ENCODE measurements around the gene VPS29.
"Not testable (repeated sequence)": the region's sequence is repeated elsewhere in the genome, so short reads cannot be mapped to it uniquely, and the experiment has no call there.

Gene VPS29

DNA sequence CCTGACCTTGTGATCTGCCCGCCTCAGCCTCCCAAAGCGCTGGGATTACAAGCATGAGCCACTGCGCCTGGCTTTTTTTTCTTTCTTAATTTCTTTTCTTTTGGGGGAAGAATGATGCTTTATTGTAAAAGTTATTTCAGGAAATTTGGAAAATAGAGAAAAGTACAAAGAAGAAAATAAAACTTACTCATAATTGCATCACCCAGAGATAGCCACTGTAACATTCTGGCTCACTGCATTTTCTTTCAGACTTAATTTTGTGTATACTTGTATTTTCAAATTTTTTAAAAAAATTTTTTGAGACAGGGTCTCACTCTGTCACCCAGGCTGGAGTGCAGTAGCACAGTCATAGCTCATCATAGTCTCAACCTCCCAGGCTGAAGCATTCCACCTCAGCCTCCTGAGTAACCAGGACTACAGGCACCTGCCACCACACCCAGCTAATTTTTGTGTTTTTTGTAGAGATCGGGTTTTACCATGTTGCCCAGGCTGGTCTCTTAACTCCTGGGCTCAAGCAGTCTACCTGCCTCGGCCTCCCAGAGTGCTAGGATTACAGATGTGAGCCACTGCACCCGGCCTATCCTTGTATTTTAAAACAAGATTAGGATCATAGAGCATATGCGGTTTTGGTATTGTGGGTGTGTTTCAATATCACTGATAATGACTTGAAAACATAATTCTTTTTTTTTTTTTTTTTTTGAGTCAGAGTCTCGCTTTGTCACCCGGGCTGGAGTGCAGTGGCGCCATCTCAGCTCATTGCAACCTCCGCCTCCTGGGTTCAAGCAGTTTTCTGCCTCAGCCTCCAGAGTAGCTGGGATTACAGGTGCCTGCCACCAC lies 19.2 kb upstream of the VPS29 start:
- DNase-seq, result not testable (repeated sequence)

DNA sequence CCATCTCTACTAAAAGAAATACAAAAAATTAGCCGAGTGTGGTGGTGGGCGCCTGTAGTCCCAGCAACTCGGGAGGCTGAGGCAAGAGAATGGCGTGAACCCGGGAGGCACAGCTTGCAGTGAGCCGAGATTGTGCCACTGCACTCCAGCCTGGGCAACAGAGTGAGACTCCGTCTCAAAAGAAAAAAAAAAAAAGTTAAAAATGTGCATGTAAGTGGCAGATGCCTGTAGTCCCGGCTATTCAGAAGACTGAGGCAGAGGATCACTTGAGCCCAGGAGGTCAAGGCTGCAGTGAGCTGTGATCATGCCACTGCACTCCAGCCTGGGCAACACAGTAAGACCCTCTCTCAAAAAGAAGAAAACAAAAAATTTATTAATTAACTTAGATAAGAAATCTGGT lies 16.1 kb upstream of the VPS29 start:
- not testable (repeated sequence) for DNase-seq

DNA sequence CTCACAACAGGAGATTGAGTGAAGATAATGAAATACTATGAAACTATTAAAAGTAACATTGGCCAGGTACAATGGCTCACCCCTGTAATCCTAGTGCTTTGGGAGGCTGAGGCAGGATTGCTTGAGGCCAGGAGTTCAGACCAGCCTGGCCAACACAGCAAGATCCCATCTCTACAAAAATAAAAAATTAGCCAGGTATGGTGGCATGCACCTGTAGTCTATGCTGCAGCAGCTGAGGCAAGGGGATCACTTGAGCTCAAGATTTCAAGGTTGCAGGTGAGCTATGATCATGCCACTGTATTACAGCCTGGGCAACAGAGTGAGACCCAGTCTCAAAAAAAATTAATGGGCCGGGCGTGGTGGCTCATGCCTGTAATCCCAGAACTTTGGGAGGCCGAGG lies 15.1 kb upstream of the VPS29 start:
- DNase-seq, result no peak

DNA sequence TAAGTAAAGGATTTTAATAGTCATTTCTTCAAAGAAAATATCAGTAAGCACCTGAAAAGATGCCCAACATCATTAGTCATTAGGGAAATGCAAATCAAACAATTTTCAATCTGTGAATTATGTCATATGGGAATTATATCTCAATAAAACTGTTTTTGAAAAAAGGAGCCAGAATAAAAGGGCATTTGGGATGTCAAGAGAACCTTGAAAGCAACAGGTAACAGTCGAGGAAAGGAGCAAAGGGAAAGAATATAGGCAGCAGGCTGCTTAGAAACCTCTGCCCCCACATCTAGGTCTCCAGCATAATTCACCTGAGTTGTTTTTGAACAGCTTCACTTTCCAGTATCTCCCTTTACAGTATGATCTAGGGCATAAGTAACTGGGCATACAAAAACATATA lies 12.5 kb upstream of the VPS29 start:
- DNase-seq, result no peak

DNA sequence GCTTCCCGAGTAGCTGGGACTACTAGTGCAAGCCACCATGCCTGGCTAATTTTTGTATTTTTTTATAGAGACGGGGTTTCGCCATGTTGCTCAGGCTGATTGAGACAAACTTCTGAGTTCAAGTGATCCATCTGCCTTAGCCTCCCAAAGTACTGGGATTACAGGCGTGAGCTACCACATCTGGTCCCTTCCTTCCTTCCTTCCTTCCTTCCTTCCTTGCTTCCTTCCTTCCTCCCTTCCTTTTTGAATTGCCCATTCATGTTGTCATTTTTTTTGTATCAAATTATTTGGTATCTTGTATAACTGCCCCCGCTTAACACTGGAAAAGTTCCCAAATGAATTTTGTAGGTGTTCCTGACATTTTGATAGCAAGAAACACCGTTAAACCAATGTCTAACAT lies 11.9 kb upstream of the VPS29 start:
- DNase-seq, result no peak

DNA sequence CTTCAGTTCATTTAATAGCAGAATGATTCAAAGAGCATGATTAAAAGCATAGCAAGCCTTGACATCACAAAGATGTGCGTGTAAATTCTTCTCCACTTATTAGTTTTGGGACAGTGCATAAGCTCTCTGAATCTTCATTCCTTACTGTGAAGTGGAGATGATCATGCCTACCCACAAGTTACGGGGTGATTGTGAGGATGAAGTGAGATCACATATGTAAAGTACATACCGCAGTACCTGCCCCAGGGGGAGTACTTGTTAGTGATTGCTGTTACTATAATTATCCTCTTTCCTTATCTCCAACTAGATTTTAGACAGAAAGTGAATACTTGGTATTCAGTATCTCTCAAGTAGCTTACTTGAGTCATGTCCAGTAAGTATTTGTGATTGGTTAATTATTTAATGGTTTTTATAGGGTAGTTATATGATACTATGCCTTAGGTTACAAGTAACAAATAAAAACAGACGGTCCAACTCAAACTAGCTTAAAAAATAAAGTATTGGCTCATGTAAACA lies 6.2 kb upstream of the VPS29 start:
- no peak for DNase-seq

DNA sequence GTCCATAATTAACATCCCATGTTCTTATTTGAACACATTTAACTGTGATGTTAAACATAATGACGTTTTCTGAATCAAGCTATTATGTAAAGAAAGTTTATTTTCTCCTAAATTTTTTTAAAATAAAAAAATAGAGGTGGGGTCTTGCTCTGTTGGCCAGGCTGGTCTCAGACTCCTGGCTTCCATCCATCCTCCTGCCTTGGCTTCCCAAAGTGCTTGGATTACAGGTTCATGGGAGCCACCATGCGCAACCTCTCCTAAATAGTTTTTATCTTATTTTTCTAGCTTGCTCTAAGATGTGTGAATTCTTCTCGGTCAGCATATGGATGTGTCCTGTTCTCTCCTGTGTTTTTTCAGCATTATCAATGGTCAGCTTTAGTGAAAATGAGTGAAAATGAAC lies 3.4 kb upstream of the VPS29 start:
- no peak for DNase-seq

DNA sequence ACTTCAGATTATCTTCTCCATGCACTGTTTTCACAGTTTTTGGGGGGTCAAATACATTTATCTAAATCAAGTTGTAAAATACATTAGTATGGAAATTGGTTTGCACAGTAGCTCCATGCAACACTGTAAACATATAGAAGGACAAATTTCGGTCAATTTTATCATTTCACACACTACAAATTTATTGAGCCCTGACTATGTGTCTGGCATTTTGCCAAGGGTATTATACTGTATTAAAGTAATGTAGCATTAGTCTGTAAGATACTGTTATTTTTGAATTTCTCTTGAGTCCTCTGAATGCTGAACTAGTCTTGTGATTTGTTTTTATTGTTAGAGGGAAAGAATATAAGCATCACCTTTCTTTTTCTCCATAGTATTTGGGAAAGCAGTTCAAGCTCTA lies 1.5 kb upstream of the VPS29 start:
- no peak for DNase-seq

DNA sequence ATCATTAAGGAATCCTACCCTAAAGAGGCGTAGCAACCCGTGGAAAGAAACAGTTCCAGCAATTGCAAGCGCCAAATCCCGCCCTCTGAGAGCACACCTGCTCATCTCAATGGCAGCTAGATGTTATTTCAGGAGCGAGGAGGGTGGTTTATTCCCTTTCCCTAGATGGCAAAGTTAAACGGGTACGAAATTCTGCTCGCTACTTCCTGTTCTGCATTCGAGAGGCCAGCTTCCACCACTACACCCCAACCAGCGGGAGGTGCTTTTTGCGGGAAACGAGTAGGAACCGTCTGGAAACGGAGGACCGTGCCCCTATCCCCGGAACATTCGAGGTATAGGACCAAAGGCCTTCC lies 536 bp downstream of the VPS29 start:
- DNase-seq, result peak; percentile 21

DNA sequence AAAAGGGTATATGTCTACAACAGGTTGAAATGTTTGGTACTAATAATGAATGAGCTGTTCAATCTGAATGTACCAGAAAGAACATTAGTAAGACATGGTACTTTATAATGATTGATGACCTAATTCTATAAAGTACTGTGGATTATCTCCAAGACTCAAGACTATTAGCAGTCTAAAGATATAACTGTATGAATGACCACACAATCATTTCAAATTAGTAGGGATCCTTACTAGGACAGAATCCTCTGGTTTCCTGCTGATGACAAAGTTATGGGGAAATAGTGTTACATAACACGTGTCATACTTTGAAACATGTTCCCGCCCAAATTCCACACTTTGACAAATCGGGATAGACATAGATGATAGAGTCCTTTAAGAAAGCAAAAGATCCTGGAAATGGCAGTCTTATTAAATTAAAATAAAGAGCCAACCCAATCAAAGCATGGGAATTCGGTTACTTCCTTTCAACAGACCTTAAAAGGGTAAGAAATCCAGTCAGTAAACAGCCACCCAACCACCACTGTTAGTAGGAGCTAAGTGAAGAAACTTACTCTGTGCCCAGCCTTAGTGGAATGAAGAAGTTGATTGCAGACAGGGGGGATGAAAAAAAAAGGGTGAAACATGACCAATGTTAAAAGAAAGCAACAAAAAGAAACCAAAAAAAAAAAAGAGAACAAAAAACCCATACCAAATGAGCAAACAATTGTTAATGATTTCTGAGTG lies 2.8 kb downstream of the VPS29 start:
- no peak for DNase-seq

DNA sequence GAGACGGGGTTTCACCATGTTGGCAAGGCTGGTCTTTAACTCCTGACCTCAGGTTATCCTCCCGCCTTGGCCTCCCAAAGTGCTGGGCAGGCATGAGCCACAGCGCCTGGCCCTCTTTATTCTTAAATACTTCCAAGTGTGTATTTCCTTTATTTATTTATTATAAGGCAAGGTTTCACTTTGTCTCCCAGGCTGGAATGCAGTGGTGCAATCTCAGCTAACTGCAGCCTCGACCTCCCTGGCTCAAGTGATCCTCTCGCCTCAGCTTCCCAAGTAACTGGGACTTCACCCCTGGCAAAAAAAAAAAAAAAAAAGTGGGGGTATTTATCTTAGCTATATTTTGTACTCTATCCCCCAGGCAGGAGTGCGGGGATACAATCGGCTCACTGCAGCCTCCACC lies 26.5 kb downstream of the VPS29 start:
- no peak for DNase-seq

DNA sequence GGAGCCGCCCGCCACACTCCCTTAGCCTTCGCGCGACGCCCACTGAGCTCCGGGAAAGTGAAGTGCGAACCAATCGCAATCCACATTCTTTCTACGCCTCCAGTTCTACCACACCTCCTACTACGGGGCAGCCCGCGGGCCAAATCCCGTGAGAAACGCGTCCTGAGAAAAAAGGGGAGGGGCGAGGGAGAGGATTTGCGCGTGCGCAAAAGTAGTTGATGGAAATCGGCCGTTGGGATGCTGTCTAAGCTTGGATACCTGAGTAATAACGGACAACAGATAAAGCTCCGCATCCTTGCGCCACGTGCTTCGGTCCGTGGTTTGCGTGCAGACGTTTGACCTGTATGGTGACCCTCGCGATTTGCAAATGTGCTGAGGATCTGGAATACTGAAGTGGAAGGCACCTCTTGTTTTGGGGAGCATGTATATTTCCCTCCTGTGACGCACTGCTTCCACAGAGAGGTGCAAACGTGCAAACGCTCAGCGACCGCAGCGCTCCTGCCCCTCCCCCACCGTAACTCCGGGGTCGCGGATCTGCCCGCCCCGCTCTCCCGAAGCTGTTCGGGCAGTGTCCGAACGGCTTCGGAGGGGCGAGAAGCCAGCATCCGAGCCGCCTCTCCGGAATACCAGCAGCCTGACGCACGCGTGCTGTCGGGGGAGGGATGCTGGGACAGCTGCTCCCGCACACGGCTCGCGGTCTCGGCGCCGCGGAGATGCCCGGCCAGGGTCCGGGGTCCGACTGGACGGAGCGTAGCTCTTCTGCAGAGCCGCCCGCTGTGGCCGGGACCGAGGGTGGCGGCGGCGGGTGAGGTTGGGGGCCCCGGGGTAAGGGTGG lies 33.5 kb downstream of the VPS29 start, which contains the start of the genes FAM216A and GPN3:
Gene FAM216A, plus strand, starts transcription at position 632 of the 835 bp plus-strand sequence. Its CDS starts 31 bp downstream, at position 663.
Gene GPN3, minus strand, starts transcription at position 44 of the 835 bp plus-strand sequence. CDS start 54 bp downstream, outside the sequence.
- peak; percentile 98 for DNase-seq

DNA sequence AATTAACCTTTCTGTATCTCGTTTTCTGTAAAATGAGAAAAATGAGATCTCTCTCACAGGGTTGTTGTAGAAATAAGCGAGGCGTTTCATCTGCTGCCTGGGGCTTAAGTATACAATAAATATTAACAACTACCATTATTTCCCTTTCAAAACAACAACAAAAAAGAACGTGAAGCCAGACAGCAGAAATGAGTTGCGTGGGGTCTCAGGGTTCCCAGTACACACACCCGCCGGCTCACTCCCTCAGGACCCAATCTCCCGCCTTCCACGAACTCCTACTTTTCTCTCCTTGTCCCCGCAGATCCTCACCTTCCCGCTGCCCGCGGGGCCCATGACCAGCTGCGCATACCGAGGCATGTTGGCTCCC lies 34.1 kb downstream of the VPS29 start:
- no peak for DNase-seq

DNA sequence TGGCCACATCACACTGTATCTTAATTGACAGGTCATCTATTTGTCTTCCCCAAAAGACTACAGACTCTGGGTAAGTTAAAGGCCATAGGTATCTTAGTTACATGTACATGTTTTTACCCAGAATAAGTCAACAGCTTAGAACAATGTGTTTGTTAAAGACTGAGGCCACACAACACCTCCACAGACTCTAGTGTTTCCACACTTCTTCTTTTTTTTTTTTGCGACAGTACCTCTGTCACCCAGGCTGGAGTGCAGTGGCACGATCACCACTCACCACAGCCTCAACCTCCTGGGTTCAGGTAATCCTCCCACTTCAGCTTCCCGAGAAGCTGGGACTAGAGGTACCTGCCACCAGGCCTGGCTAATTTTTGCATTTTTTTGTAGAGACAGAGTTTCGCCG lies 35.1 kb downstream of the VPS29 start:
- no peak for DNase-seq

DNA sequence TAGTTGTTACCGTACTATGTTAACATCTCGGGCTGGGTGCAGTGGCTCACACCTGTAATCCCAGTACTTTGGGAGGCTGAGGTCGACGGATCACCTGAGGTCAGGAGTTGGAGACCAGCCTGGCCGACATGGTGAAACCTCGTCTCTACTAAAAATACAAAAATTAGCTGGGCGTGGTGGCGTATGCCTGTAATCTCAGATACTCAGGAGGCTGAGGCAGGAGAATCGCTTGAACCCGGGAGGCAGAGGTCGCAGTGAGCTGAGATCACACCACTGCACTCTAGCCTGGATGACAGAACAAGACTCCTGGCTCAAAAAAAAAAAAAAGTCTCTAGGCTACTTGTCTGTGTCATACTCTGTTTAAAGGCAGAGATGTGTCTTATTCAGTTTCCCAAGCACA lies 36.1 kb downstream of the VPS29 start:
- not testable (repeated sequence) for DNase-seq

DNA sequence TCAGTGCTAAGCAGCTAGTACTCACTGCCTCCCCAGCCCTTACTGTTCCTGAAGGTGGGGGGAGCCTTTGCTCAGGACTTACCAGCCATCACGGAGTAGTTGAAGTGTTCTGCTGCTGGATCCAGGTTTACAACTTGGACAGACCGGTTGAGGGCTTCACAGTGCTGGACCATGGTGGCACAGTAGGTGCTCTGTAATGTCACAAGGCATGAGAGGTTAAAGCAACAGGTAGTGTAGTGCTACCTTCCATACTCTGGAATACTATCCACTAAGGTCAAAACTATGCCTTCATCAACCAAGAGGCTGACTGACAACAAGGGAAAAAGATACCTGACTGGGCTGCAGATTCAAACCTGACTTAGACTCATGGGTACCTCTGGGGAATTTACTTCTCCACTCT lies 36.9 kb downstream of the VPS29 start:
- DNase-seq, result no peak

DNA sequence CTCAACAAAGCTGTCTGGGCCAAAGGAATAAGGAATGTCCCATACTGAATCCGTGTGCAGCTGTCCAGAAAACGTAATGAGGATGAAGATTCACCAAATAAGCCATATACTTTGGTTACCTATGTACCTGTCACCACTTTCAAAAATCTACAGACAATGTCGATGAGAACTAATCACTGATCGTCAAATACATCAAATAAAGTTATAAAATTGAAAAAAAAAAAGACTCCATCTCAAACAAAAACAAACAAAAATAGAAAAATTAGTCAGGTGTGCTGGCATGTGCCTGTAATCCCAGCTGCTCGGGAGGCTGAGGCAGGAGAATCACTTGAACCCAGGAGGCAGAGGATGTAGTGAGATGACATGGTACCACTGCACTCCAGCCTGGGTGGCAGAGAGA lies 40.7 kb downstream of the VPS29 start:
- not testable (repeated sequence) for DNase-seq

DNA sequence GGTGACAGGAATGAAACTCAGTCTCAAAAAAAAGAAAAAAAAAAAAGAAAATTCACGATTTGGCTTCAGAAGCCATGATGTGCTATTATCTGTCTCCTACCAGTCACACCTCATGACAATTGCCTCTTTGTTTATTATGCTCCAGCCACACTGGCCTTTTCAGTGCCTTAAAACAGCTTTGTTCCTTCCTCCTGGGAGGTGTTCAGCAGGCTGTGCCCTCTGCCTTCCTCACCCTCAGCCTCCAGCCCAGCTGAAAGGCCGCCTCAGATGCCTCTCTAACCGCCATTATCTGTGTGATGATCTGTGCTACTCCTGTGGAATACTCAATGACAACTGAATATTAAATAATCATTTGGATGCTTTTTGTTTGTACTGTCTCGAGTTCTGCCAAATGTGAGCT lies 43.2 kb downstream of the VPS29 start:
- no peak for DNase-seq

DNA sequence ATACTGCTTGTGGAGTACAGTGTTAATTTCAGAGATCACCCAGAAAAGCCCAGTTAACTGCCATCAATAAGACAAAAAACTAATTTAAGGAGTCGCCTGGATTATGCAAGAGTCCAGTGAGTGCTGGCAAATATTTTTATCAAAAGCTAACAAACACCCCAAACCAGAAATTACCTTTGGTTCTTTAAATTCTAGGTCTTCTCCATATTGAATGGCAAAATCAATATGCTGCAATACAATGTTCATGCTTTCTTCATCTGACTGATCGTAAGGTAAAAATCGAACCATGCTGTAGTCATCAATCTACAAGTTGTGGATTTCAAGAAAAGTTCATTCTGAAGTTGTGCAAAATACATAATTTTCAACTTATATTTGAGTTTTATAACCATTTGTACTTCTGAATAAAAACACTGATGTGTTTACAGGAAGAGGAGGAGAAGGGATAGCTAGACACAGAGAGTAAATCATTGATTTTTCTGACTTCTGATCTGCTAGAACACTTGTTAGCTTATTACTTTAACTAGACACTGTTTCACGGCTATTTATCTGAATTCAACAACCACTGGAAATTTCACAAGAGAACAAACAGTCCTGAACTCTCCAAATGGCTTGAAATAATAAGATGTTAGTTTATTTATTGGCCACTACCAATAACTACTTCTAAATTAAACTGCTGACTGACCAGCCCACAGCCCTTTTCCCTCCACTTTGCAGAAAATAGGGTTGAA lies 48.2 kb downstream of the VPS29 start:
- DNase-seq, result no peak

DNA sequence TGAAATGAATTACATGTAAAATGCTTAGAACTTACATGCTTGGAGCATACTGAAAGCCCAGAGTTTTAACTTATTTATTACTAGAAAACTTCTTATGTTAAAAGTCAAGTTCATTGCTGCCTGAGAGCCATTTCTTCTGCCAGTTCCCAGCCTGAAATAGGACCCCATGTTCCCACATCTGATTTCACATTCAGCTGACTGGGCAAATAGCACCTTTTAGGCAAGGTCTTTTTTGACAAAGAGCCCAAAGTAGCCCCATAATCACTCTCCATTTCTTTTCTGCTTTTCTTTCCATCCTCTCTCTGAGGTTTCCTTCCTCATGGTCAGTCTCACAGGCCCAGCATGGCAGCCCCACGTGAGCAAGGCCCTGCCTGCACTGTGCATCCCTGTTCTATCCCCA lies 50.6 kb downstream of the VPS29 start:
- no peak for DNase-seq

DNA sequence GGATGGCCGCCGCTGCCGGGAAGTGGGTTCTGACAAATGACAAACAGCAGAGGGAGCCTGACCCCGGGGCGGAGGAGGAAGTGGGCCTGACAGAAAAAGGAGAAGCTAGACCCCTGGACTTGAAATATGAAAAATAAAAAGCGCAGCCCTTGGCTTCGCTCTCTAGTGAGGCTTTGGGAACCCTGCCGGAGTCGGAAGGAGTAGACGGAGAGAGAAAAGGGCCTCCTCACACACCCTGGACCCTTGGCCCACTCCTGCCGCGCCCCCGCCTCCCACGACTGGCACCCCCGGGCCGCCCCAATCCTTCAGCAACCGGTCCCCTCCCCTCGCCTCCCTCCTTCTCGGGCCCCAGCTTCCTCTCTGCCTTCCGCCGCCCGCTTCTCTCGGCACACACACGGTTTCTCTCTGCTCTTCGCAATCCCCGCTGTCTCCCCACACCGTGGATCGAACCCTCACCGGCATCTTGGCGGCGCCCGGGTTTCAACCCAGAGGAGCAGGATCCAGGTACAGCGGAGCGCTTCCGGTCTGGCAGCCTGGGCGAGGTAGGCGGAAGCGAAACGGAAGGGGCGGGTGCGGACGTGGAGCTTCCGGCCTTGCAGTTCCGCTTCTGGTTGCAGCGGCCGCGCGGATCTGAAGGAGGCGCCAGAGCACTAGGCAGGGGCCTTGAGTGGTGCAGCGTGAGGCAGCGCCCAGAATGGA lies 52.0 kb downstream of the VPS29 start, which contains the start of gene ARPC3:
Gene ARPC3, minus strand, starts transcription at position 539 of the 699 bp plus-strand sequence. Its CDS starts 77 bp downstream, at position 462.
- DNase-seq, result peak; percentile 94

DNA sequence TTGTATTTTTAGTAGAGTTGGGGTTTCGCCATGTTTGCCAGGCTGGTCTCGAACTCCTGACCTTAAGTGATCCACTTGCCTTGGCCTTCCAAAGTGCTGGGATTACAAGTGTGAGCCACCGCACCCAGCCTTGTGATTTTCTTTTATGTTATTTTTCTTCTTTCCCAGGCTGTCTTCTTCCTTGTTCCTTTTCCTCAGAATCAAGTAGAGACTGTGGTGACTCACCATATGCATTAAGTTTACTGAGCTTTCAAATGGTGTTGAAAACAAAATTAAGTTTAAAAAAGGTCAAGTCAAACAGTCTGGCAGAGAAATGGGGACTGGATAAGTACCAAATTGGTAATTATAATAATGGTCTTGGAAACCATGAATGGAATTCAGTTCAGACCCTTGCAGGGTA lies 57.5 kb downstream of the VPS29 start:
- no peak for DNase-seq
